Thyroid gland (tissue), 4 donors: Measurements from ENCODE around the gene ING1. TPM values are rescaled to one million over a fixed set of nuclear protein-coding genes. Genes with fewer than 3 reads are reported as not detected.
"Not testable (repeated sequence)": the region's sequence is repeated elsewhere in the genome, so short reads cannot be mapped to it uniquely, and the experiment has no call there.

Source experiments
- DNase-seq, 2 donors: peaks; one replicate each; pipeline ENCODE4 v3.0.0-alpha.2; 2019
- H3K27ac ChIP-seq, 3 donors: fragments of 200-600 bp; sonication (generic); 1 replicate in 2 of 3; 2 replicates in 1 of 3; pipeline ENCODE4 v1.5.1; 2016 to 2019; ENCODE audit warnings: mild to moderate bottlenecking in 1 of 3, moderate library complexity in 1 of 3
- H3K27me3 ChIP-seq: fragments of 200-600 bp; sonication (generic); one replicate; pipeline ENCODE4 v1.5.1; 2019
- H3K36me3 ChIP-seq, 2 donors: fragments of 200-600 bp; sonication (generic); one replicate each; pipeline ENCODE4 v1.5.1; 2016 to 2019
- H3K4me1 ChIP-seq, 2 donors: fragments of 200-600 bp; sonication (generic); one replicate each; pipeline ENCODE4 v1.5.1; 2017 to 2019
- H3K4me3 ChIP-seq, 3 donors: fragments of 200-600 bp; sonication (generic); replicated peaks in 1 of 3; 1 replicate in 2 of 3; 2 replicates in 1 of 3; pipeline ENCODE4 v1.5.1; 2016; ENCODE audit warnings: mild to moderate bottlenecking in 1 of 3
- H3K9me3 ChIP-seq: fragments of 200-600 bp; sonication (generic); one replicate; pipeline ENCODE4 v1.5.1; 2017
- POLR2A ChIP-seq, 2 donors: fragments of 450-650 bp; IDR thresholded peaks; one replicate each; pipeline ENCODE4 v1.6.1; 2017; ENCODE audit warnings: antibody characterized with exemption in 2 of 2, mild to moderate bottlenecking in 2 of 2, moderate library complexity in 1 of 2
- WGBS, 2 donors: methylation state at CpG; one replicate each; pipeline ENCODE4 v1.1.5; 2017; 5-methylcytosine and 5-hydroxymethylcytosine counted together
- intact Hi-C: fragments of 100-400 bp; cut with DNase I; formaldehyde crosslinking; loops from one replicate; pipeline ENCODE4 v1.15.1; 2023
- total RNA-seq, 4 donors: library from RNA; depleted of rRNA; stranded (reverse); fragments of >200 nt; gene quantifications; one replicate each; pipeline ENCODE4 v1.2.3, GENCODE V29; 2016
- TF ChIP-seq, protein P1 (sequence below), 6 experiments: fragments of 200-600 bp in 3 of 6; fragments of 450-650 bp in 3 of 6; sonication (generic) in 3 of 6; IDR thresholded peaks; one replicate each; pipeline ENCODE4 v1.5.1; 2016 to 2019; ENCODE audit warnings: antibody characterized with exemption in 6 of 6, mild to moderate bottlenecking in 2 of 6, inconsistent platforms in 1 of 6, moderate library complexity in 1 of 6

Gene ING1
- total RNA-seq, 4 donors from 2014 or later: 8.2 to 17.9 (median 15.6) TPM

- WGBS, 2 donors: 94 to 98% methylated on average over 7 to 8 of the region's 8 CpGs
- Histone ChIP-seq H3K27me3 (no peaks in the 10 kb centered on the region), H3K27ac (no peak overlapping the region), H3K4me1 (no peaks in the 10 kb centered on the region), H3K4me3 (no peak overlapping the region), H3K36me3 (peaks cover 5 to 24% of the 10 kb centered on the region in 2 donors), H3K9me3 (no peaks in the 10 kb centered on the region)
- DNase-seq: no peak
- intact Hi-C loops: loop anchor here (10.0 kb wide), 1 partner anchor 124 kb away; no protein-coding TSS in a partner anchor
- TF ChIP-seq POLR2A (IDR thresholded peaks at IDR 0.05): no peak
- TF ChIP-seq, protein P1, sequence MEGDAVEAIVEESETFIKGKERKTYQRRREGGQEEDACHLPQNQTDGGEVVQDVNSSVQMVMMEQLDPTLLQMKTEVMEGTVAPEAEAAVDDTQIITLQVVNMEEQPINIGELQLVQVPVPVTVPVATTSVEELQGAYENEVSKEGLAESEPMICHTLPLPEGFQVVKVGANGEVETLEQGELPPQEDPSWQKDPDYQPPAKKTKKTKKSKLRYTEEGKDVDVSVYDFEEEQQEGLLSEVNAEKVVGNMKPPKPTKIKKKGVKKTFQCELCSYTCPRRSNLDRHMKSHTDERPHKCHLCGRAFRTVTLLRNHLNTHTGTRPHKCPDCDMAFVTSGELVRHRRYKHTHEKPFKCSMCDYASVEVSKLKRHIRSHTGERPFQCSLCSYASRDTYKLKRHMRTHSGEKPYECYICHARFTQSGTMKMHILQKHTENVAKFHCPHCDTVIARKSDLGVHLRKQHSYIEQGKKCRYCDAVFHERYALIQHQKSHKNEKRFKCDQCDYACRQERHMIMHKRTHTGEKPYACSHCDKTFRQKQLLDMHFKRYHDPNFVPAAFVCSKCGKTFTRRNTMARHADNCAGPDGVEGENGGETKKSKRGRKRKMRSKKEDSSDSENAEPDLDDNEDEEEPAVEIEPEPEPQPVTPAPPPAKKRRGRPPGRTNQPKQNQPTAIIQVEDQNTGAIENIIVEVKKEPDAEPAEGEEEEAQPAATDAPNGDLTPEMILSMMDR (IDR thresholded peaks at IDR 0.05): no peak
These were observed 23.0 kb upstream of the ING1 start for GRCh38 chr13:110690516-110690915.

DNA sequence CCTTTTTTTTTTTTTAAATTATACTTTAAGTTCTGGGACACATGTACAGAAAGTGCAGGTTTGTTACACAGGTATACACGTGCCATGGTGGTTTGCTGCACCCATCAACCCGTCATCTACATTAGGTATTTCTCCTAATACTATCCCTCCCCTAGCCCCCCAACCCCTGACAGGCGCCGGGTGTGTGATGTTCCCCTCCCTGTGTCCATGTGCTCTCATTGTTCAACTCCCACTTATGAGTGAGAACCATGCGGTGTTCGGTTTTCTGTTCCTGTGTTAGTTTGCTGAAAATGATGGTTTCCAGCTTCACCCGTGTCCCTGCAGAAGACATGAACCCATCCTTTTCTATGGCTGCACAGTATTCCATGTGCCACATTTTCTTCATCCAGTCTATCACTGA lies 17.7 kb upstream of the ING1 start:
- not testable (repeated sequence) for H3K4me3 ChIP-seq, H3K27me3 ChIP-seq, H3K27ac ChIP-seq, H3K4me1 ChIP-seq, H3K9me3 ChIP-seq, DNase-seq
- 91 to 93% methylated on average over 7 of the region's 7 CpGs for WGBS, 2 donors
- intact Hi-C loops: loop anchor here (10.0 kb wide), 1 partner anchor 119 kb away; no protein-coding TSS in a partner anchor
- H3K36me3 ChIP-seq: peaks cover 27 to 29% of the 10 kb centered on the region in 2 donors

DNA sequence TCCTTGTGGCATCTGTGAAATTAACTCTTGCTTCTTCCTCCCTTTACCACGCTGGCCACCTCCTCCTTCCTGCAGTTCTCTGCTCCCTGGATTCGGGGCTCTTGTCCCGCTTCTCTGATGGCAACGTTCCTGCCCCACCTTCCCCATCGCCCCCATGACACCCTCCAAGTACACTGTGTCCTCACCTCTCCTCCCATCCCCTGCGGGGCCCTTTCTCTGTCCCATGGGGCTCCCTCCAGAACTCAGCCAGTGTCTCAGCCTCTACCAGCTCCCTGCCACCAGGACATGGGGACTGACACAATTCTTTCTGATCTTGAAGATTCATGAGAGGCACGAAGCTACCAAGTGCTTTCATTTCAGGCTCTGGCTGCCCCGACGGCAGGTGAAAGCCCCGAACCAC lies 16.7 kb upstream of the ING1 start:
- no peak for TF ChIP-seq POLR2A (IDR thresholded peaks at IDR 0.05)
- TF ChIP-seq, protein P1 (IDR thresholded peaks at IDR 0.05): no peak
- Histone ChIP-seq H3K4me3 (no peak overlapping the region), H3K27me3 (no peaks in the 10 kb centered on the region), H3K4me1 (no peaks in the 10 kb centered on the region), H3K9me3 (no peaks in the 10 kb centered on the region), H3K36me3 (peaks cover 32 to 35% of the 10 kb centered on the region in 2 donors), H3K27ac (no peak overlapping the region)
- intact Hi-C loops: loop anchor here (10.0 kb wide), 1 partner anchor 118 kb away; no protein-coding TSS in a partner anchor
- no peak for DNase-seq
- 91 to 93% methylated on average over 10 of the region's 10 CpGs for WGBS, 2 donors

- intact Hi-C loops: loop anchor here (10.0 kb wide), 1 partner anchor 117 kb away; no protein-coding TSS in a partner anchor
- no peaks in the 10 kb centered on the region for H3K27me3 ChIP-seq
- WGBS, 2 donors: 80 to 81% methylated on average over 4 of the region's 4 CpGs
- H3K4me1 ChIP-seq: peaks cover 0 to 2% of the 10 kb centered on the region in 2 donors
- no peak for DNase-seq
- H3K9me3 ChIP-seq: no peaks in the 10 kb centered on the region
- H3K27ac ChIP-seq: no peak overlapping the region
- no peak for TF ChIP-seq POLR2A (IDR thresholded peaks at IDR 0.05)
- TF ChIP-seq, protein P1 (IDR thresholded peaks at IDR 0.05): no peak
- no peak overlapping the region for H3K4me3 ChIP-seq
- H3K36me3 ChIP-seq: peaks cover 32 to 35% of the 10 kb centered on the region in 2 donors
These were observed 15.7 kb upstream of the ING1 start for GRCh38 chr13:110697842-110698241.

DNA sequence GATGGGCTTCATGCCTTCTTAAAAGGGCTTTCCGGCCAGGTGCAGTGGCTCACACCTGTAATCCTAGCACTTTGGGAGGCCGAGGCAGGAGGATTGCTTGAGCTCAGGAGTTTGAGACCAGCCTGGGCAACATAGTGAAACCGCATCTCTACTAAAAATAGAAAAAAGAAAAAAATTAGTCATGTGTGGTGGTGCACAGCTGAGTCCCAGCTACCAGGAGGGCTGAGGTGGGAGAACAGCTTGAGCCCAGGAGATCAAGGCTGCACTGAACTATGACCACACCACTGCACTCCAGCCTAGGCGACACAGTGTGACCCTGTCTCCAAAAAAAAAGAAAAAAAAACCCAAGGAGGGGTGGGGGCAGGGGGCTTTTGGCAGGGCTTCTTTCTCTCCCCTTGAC lies 14.8 kb upstream of the ING1 start:
- Histone ChIP-seq H3K4me3 (no peak overlapping the region), H3K4me1 (peaks cover 0 to 6% of the 10 kb centered on the region in 2 donors), H3K27me3 (no peaks in the 10 kb centered on the region), H3K9me3 (no peaks in the 10 kb centered on the region), H3K27ac (no peak overlapping the region), H3K36me3 (peaks cover 32 to 35% of the 10 kb centered on the region in 2 donors)
- no peak for DNase-seq
- intact Hi-C loops: loop anchor here (10.0 kb wide), 1 partner anchor 116 kb away; no protein-coding TSS in a partner anchor
- 93% methylated on average over 4 of the region's 4 CpGs for WGBS, 2 donors
- no peak for TF ChIP-seq POLR2A (IDR thresholded peaks at IDR 0.05)
- TF ChIP-seq, protein P1 (IDR thresholded peaks at IDR 0.05): no peak
